NCI-H187 (cell line): ENCODE results near the gene RALGPS1.

Experiments
- DNase-seq, 2 experiments: peaks; one replicate each; lab custom pipeline; 2025; lab: John Stamatoyannopoulos, UW

Gene RALGPS1

DNA sequence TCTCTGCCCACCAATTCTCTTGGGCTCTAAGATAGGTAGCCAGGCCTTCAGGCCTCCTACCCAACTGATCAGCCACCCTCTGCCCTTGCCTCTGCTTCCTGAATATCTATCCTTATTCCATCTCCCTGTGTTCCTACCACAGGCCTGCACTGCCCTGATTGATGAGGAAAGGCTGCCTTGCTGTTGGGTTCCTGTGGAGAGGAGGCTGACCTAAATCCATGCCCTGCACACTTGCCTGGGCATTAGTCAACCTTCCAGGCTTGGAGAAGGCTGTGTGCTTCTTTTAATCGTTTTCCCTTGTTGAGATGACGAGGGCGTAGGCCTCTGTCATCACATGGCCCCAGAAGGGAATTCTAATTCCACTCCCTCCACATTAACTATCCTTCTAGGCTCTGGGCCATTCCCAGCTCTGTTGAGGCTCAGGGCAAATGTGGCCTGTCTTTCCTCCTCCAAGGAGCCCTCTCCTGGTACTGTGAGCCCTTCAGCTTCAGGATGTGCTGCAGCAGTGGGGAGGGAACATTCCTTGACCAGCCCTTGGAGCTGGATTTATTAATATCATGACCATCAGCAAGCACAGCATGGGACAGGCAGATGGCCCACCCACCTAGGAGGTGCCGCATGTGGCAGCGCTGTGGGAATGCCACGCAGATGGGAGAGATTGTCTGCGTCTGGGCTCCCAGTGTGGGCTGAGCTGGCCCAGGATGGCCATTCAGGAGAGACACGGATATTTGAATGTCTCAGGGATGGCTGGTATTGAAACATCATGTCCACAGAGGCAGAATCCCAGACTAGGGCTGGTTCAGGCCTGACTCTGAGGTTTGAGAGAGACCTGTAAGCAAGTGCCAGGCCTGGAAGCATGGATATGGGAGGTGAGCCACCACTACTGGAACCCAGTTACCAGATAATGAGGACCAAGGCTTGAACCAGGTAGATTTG lies 166.9 kb downstream of the RALGPS1 start:
- no peak for DNase-seq

DNA sequence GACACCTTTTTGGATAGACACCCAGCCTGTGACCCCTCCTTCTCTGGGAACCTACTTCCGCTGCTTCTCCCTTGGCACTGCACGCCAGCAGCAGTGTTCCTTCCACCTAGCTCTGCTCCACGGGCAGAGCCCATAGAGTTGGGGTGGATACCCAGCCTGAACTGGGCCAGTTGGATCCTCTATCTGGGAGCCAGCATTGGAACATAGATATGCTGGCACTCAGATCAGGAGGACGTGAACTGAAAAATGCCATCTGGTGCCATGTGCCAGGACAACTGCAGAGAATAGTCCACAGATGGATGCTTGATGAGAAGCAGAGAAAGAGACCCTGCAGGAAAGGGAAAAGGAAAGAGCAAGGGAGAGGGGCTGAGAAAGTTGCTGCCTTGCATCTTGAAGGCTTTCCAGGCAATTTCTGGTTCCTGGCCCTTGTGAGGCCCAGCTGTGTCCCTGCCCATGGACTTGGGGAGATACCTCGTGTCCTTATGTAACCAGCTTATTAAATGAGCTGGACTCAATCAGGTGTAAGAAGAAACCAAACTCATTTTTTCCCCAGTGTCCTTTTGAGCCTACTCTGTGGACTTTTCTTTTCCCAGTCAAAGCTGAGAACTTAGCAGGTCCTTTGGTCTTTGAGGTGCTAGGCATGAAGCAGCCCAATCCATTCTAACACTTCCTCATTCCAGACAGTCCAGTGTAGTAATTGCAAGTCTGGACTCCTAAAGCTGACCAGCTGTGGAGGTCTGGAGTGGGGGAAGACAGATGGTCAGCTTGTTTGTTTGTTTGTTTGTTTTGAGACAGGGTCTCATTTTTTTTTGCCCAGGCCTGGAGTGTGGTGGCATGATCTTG lies 168.8 kb downstream of the RALGPS1 start:
- DNase-seq: no peak

DNA sequence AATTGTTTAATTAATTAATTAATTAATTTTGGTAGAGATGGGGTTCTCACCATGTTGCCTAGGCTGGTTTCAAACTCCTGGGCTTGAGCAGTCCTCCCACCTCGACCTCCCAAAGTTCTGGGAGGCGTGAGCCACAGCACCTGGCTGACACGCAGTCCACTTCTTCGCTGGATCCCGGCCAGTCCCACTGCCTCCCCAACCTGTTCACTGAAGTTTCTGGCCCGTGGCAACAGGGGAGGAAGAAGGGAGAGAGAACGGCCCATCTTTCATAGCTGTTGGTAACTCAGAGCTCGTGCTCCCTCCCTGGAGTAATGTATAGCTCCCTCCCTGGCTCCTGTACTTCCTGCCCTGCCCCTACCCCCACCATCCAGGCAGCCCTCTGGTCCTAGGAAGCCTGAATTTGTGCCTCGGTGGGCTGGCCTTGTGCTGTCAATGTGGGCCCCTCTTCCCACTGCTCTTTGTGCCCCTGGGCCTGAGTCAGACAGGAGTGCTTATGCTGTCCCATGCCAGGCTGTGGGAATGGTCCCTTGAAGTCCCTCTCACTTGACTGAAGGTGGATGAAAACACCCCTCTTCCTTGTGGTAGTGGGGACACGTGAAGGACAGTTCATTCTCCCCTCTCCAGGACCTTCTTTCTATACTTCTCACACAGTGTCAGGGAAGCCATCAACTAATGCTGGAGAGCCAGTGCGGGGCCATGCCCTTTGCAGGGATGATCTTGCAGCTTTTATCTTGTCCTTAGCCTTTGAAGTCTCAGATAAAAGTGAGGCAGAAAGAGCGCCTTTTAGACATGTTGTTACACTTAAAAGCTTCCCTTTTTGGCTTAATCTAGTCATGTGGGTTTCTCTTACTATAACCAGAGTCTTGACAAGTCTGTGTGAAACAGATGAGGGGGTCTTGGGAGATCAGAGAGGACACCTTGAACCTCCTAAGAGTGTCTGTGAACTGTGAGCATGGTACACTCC lies 169.8 kb downstream of the RALGPS1 start:
- DNase-seq: no peak

DNA sequence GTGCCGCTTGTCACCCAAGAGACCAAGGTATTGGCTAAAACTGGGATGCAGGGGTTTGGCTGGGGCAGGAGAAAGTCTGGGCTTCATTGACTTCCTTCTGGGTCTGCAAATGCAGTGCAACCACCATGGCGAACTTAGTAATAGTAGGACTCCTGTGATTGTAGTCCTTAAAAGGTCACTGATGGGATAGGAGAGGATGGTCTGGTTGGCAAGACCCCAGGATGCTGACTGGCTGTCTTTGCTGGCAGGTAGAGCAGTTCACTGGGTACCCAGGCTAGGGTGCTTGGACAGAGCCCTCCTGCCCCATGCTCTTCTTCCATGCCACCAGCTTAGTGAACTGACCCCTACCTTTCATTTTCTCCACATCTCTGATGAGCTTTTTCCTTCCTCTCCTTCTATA lies 170.6 kb downstream of the RALGPS1 start:
- DNase-seq: no peak

DNA sequence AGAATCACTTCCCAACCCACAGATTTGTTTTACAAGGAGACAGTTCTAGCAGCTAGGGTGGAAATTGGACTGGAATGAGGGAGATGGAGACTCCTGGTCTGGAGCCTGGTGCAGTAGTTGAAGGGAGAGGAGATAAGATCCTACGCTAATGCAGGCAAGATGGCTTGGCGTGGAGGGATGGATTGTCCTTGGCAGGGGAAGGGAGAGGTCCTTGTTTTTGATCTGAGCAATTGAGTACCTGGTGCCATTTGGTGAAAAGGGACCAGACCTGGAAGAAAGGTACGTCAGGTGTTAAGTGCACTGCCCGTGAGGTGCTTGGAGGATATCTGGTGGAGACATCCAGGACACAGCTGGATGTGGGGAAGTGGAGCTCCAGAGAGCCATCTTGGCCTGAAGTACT lies 172.2 kb downstream of the RALGPS1 start:
- no peak for DNase-seq

DNA sequence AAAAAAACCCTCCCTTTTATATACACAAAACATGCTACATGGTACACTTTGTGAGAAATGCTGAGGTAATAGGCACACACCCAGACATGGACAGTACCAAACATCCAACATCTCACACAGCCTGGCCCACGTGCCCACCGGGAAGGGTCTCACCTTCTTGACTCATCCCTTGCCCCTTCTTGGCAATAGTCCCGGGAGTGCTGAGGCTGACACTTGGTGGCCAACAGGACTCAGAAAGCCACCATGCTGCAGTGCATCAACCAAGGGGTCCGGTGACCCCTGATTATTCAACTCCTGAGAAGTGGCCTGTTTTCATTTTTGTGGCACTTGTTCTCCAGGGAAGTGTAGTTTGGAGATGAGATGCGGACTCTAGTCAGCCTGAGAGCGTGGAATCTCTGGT lies 172.8 kb downstream of the RALGPS1 start:
- no peak for DNase-seq

DNA sequence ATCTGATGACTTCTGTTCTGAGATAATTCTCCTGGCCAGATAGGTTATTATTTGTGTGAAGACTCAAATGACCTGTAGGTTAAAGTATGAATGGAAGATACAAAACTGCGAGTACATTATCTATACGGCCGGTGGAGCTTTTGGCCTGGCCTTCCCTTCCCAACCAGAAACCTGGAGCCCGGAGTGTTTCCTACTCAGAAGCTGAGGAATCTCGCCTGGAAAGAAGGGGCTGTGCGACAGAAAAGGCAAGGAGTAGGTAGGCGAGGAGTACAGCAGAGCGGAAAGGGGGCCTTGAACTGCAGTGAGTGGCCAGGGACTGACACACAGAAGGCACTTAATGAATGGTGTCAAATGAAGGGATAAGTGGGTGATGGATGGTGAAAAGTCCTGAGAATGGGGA lies 173.3 kb downstream of the RALGPS1 start:
- DNase-seq: no peak

DNA sequence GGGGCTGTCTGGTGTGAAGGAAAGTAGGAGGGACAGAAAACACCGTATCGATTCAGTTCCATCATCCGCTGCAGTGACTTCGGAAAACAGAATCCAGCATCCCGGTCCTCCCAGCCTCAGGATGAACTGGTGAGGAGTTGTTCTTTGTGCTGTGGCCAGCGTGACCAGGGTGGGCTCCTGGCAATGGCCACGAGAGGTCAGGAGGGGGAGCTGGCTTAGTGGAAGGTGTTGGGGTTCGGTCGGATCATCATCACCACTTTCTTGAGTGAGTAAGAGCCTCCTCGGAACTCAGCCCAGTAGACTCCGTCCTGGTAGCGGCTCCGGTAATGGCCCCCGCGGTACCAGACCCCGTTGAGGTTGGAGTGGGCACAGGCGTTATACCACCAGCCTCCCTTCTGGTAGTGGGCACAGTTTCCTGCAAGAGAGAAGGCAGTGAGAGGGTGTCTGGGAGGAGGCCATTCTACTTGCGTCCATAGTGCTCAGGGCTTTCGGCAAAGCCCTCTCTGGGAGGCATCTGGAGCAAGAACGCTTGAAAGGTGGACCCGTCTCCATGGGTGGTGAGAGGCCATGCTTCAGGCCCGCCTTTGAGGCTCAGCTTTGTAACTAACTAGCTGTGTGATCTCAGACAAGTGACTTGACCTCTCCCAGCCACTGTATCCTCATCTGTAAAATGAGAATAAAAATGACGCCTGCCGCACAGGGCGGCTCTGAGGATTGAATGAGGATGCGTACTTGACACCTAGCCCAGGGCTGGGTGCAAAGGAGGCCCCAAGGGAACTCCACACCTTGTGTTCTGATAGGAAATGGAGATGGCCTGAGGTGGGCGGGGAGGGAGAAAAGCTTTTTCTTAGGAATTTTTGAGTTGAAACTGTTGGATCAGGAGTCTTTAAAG lies 174.4 kb downstream of the RALGPS1 start:
- DNase-seq: no peak

DNA sequence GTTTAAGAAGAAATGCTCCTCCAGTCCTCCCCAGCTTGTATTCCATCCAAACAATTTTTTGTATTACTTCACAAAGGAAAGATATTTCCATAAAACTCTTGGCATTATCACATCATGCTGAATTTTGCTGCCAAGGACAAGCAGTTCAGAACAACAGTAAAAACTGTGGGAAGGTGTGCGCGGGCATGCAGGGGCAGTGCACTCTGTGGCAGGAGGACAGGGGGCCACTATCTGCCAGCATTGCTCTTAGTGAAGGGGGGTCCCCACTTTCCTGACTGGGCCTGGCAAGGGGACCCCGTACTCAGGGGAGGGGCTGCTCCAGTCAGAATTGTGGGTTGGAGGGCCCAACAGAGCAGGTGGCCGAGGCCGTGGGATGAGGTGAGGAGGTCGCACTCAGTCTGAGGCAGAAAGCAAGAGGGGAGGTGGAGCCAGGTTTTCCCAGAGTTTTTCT lies 175.1 kb downstream of the RALGPS1 start:
- DNase-seq: no peak

DNA sequence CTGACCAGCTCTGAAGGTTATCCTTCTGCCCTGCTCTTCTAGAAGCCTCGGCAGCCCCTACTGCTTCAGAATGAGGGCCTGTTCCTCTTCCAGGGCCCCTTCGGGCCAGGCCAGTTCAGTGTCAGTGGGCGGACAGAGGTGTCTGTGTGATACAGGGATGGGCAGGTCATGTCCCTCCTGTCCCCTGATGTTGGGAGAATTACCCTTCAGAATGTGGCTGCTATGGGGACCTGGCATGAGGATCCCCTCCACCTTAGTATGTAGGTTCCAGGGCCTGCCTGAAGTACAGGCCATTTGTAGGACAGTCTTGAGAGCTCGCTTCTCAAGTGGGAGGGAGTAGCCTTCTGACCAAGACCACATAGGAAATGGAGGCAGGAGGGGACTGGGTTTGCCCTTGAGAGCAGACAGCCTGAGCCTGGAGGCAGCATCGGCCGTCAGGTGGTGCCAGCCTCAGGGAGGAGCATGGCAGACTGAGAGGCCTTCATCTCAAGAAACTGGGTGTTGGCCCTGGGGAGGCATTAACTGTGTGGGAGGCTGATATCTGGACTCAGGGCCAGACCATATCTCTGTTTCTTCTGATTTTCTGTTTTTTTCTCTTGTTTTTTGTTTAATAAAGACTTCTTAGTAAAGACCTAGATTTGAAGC lies 175.9 kb downstream of the RALGPS1 start:
- no peak for DNase-seq

DNA sequence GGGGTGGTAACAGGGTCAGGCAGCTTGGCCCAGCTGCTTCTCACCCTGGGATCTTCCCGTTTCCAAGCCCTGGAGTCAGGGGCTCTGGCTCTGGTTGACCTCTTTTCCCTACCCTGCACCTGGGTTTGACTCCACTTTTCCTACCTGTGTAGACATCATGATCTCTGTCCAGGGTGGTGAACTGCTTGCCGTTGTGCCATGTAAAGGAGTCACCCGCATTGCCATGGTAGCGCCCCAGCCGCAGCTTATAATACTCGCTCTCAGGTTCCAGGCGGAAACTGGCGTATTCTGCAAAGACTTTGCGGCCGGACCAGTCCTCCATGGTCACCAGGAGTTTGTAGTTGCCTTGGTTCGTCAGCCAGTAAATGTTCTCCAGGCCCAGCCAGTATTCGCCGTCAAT lies 176.9 kb downstream of the RALGPS1 start:
- DNase-seq: no peak

DNA sequence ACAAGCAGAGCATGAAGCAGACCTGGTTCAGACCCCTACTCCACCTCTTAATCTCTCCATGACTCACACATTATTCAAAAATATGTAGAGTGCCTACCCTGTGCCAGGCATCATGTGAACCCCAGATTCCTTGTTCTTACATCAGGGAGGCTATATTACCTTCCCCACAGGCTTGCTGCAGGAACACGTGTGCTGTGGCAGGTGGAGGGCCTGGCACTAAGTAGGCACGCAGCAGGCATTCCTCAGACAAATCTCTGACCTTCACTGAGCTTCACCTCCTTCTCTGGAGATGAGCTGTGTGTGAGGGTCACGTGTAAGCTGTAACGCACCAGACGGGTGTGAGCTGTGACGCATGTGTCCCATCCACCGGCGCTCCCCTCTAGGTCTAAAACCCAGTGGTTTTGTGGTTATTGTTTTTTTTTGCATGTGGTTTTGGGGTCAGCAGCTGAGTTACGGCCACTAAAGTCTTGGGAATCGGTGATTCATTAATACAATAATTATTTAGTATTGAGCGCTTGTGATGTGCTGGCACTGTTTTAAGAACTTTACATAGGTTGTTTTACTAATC lies 177.5 kb downstream of the RALGPS1 start:
- DNase-seq: no peak

DNA sequence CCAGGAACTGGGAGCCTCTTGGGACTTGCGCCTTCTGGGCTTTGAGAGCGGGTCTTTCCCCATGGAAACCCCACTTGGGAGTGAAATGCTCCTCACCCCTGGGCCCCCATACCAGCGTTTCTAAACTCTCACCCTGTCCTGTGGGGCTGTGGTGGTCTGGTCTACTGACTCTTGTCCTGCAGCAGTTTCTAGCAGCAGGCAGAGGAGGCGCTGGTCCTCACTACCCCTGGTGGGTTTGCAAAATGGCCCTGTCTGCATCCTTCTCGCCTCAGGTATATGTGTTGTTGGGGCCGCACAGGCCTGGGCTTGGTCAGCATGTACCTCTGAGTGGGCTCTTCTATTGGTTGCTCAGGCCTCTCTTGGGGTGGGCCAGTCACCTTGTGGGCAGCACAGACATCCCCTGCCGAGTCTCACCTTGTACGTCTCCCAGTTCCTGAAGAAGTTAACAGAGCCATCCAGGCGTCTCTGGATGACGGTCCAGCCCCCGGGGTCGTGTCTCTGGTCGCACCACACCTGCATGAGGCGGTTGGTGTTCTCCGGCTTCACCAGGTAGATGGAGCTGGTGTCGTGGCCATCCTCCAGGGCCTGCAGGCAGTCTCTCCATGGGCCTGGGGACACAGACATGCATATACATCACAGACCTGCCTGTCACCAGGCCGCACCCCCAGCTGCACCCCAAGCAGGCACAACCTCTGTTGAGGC lies 178.9 kb downstream of the RALGPS1 start:
- no peak for DNase-seq

DNA sequence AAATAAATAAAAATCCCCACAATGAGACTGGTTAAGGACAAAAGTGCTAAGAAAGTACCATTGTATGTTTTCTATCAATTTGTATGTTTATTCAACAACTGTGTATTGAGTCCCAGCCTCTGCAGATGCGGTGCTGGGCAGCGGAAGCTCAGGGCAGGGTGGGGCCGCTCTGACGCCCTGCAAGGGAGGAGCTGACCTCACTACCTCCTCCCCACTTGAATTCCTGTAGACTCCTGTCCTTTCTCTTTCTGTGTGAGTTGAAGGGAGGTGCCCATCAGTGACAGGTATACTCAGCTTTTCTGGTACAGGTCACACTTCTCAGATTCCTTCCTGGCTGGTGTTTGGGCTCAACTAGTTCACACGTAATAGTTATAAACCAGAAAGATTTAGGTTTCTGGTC lies 180.8 kb downstream of the RALGPS1 start:
- no peak for DNase-seq

DNA sequence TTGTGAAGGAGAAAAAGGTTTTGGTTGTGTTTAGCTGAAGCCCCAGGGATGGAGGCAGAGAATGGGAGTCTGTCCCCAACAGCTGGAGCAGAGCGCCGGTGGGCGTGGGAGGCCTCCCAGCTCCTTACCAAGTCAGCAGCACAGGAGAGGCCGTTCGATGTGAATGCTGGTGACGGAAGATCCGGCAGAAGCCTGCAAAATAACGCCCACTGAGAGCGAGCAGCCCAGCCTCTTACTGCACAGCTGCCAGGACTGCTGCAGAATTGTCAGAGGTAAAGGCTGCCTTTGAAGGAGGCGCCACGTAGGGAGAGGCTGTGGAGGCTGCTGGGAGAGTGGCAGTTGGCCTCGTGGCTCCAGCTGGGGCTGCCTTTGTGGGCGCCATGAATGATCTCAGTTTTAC lies 181.6 kb downstream of the RALGPS1 start:
- DNase-seq: no peak

DNA sequence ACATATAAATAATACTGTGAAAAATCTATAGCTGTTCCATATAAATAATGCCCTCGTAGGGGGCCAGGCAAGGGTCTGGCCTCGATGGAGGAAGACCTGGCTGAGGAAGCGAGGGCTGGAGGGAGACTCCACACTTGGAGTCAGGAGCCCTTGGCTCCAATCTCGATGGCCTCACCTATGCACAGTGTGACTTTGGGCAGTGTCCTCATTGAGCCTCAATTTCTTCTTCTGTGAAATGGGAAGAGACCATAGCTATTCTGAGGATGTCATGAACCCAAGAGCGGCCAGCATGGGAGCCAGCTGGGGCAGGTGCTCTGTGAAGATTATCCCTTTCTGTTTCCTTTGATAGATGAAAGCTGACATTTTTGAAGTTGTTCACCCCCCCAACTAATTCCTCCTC lies 183.1 kb downstream of the RALGPS1 start:
- DNase-seq: no peak

DNA sequence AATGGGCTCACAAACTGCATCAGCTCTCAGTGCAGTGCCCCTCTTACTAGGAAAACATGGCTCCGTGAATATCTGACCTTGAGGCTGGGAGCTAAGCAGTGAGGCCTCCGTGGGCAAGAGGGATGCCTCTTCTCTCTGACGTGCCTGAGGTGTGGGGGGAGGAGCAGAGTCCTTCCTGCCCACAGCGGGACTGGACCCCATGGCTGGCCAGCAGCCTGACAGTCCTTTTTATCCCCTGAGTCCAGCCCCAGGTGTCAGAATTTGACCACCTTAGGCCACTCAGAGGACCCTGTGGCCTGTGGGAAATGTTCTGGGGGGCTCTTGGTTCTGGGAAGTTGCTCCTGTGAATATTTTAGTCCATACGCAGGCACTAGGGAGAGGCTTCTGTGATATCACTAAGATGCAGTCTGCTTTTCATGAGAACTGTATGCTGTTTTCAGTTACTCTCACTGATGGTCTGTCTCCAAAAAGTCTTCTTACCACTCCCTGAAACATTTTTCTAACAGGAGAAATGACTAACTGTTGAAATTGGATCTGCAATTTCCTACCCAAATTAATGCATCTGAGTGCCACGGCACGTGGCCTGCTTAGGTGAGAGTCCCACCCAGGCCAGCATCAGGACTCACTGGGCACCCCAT lies 184.5 kb downstream of the RALGPS1 start:
- no peak for DNase-seq

DNA sequence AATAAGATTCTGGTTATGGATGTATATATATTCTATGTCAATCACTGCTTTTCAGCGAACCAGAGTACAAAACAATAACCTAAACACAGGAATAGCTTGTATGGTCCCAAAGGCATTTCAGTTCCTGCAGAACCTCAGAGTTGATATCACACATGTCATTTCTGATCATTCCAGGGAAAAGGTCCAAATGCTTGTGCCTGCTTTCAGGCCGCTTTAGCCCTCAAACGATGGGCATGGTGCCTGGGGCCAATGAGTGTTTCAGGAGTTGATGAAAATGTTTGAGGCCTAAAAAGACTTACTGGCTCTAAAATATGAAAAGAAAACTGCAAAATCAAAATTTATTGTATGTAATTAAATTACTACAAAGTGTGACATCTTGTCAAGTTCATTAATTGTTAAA lies 185.1 kb downstream of the RALGPS1 start:
- DNase-seq: no peak

DNA sequence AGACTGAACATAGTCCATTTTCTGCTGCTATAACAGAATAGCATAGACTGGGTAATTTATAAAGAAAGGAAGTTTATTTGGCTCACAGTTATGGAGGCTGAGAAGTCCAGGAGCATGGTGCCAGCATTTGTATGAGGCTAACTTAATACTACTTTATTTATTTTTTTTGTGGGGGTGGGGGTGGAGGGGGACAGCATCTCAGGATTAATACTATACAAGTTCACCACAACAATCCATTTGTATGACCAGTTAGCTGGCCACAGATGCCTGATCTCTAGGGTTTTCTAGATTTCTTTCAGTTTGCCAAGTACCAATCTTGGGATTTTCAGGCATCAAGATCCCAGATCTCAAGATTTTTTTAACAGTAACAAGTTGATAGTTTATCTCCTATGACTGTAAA lies 187.6 kb downstream of the RALGPS1 start:
- DNase-seq: no peak
